Fibroblast of skin of abdomen (primary cell): ENCODE results near the gene BAIAP2L2.
A peak's percentile ranks its signal among the peaks of the same experiment; 100 is the strongest.
"Not testable (repeated sequence)": the region's sequence is repeated elsewhere in the genome, so short reads cannot be mapped to it uniquely, and the experiment has no call there.

Experiments
- DNase-seq: peaks from one replicate; pipeline ENCODE4 v3.0.0-alpha.2; 2013

Gene BAIAP2L2

DNA sequence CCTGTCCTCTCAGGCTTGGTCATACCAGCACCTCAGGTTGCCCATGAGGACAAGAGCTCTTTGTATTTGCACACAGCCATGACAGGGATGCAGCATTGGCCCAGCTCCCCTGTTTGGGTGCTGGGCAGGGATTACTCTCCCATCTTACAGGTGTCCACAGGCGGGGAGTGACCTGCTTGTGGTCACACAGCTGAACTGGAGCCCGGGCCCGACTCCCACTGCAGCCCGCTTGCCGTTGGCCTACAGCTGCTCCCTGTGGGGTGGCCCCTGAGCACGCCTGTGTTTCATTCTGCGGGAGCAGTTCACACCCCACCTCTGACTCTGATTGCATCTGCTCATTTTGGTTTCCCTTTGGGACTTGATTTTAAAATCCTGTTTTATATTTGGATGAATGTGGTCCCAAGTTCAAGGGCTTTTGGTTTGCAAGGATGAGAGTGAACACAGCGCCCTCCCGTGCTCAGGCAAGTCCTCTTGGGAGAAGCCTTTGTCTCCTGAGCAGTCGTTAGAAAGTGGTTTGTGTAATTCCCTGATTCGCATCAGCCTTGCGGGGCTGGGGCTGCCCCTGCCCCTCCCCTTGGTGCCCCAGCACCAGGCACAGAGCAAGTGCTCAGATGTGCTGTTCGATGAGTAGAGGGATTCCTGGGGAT lies 44.0 kb downstream of the BAIAP2L2 start:
- no peak for DNase-seq

GRCh38 chr22:38065539-38065938 lies 44.9 kb downstream of the BAIAP2L2 start:
- no peak for DNase-seq

GRCh38 chr22:38062791-38063190 lies 47.7 kb downstream of the BAIAP2L2 start:
- no peak for DNase-seq

- DNase-seq = peak; percentile 89
These were observed 53.3 kb downstream of the BAIAP2L2 start, which contains the start of gene PICK1 for GRCh38 chr22:38056969-38057891. TSS of gene PICK1 (plus strand) at chr22:38057404. CDS start at chr22:38057810, 406 bp downstream.

DNA sequence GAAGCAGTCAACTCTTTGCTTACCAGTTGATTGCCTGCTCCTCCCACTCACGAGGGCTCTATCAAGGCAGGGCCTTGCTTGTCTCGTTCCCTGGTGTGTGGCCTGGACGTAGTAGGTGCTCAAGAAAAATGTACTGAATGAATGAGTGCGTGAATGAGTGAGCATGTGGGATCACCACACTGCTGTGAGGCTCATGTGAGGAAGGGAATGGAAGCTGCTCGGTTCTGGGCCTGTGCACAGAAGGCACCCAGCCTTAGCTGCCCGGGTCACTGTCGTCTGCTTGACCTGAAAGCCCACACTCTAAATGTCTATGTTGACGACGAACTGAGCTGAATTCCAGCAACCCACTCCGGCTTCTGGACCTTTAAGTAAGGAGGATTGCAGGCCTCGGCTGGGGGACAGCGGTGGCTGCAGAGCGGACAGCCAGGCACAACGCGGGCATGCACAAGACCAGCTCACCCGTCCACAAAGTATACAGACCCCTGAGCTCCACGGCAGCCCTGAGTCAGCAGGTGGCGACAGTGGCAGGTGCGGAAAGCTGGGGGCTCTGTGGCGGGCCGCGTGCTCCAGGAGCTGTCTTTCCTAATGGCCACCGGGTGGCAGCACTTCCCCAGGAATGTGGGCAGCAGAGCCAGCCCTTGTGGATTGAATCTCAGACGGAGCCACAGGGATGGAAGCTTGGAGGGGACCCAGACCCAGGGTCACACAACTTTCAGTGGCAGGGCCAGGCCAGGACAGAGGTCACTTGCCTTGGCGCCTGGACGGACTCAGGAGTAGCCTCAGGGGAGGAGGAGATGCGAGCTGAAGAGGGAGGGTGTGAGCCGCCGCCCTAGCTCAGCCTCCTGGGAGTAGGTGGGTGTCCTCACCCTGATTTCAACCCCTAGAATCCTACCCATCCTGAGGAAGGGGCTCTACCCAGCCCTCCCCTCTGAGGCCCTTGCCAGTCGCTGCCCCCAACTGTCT lies 58.3 kb downstream of the BAIAP2L2 start:
- DNase-seq = peak; percentile 75

- DNase-seq = no peak
These were observed 59.2 kb downstream of the BAIAP2L2 start for GRCh38 chr22:38051261-38051660.

DNA sequence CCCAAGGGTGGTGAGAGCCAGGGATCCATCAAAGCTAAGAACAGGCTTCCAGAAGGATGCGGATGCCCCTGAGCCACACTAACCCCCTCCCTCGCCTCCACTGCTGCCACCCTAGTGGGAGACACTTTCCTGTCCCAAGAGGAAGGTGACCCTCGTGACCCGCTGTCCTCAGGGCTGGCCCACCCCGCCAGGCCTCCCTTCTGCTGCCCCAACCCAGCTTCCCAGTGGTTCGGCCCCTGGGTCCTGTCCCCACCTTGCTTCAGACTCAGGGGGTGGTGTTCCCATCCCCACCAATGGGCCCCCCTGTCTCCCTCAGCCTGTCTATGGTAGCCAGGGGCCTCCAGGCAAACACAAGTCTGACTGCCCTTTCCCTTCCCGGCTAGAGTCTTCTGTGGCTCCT lies 59.8 kb downstream of the BAIAP2L2 start:
- no peak for DNase-seq

- no peak for DNase-seq
These were observed 60.5 kb downstream of the BAIAP2L2 start for GRCh38 chr22:38049812-38050619.

DNA sequence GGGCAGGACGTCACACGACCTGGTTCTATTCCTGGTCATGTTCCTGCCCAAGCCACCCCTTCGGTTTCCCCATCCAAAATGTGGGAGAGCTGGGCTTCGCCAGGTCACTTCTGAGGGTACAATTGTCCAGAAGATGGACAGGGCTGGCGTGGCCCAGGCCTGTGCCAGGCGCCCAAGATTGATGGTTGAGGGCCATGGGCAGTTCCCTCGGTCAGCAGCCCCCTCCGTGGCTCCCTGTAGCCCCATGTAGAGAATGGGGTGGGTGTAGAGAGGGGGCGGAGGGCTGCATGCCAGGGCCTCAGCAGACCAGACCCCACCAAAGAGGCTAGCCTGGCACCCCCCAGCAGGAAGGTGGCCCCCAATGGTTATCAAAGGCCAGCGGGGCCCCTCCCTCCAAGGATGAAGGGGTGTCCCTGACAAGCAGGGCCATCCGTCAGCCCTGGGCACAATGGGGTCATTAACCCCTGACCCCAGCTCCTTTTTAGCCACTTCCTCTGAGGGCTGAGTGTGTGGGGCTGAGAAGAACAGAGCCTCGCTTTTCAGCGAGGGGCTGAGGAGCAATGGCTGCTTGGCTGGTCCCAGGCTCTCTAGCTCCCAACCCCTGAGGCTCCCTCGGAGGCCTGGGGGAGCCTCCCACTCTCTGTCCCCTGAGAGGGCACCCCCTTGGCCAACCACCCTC lies 64.3 kb downstream of the BAIAP2L2 start:
- no peak for DNase-seq

GRCh38 chr22:38043151-38044039 lies 67.1 kb downstream of the BAIAP2L2 start:
- DNase-seq = no peak

GRCh38 chr22:38042488-38042790 lies 68.0 kb downstream of the BAIAP2L2 start:
- DNase-seq = no peak

DNA sequence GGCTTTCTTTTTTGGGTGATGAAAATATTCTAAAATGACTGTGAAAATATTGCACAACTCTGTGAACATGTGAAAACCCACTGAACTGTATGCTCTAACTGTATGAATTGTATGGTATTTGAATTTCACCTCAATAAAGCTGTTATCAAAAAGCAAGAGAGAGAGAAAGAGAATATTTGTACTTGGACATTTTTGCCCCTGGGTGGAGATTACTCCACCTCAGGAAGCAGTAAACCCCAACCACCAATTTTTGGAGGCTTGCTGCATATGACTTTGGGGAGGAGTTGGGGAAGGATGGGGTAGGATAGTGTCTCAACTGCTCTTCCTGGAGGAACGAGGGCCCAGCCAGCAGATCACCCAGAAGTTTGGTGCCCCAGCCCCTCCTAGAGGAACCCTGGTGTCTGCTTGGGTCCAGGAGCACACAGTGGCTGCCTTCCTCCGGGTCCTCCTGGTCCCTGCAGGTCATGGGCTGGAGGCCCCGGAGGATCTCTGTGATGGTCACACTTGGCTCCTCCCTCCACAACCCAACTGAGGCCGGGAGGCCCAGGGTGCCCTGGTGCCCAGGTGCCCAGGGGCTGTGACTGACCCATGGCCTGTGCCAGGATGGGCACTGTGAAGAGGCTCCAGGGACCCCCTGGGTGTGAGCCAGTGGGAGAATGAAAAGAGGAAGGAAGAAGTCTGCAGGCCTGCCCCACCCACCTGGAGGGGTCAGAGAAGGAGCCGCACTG lies 68.6 kb downstream of the BAIAP2L2 start:
- no peak for DNase-seq

DNA sequence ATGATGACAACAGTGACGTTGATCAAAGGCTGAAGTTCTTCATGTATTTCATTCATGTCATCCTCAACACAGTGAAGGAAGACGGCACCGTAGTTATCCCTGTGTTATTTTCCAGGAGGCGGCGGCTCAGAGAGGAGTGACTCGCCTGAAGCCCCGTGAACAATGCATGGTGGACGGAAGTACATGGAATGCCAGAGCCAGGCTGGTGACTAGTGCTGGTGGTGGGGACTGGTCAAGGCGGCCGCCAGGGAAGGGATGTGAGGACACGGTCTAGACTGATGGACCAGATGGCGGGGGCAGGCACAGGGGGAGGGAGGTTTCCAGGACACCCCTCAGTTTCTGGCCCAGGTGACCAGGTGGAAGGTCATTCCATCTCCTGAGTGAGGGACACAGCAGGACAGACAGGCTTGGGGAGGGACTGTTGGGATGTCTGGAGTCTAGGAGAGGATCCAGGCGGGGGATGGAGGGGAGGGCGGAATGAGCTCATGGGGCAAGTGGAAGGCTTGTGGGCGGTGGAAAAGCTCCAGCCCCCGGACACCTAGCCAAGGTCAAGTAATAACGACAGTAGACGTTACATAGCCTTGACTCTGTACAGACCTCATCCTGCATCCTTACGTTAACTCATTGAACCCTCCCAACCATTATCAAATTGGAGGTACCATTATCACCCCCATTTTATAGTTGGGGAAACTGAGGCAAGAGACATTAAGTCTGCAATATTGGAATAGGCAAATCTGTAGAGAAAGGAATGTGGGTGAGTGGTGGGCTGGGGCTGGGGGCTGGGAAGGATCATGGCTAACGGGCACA lies 69.3 kb downstream of the BAIAP2L2 start:
- DNase-seq = no peak

GRCh38 chr22:38038890-38039812 lies 71.3 kb downstream of the BAIAP2L2 start:
- no peak for DNase-seq

DNA sequence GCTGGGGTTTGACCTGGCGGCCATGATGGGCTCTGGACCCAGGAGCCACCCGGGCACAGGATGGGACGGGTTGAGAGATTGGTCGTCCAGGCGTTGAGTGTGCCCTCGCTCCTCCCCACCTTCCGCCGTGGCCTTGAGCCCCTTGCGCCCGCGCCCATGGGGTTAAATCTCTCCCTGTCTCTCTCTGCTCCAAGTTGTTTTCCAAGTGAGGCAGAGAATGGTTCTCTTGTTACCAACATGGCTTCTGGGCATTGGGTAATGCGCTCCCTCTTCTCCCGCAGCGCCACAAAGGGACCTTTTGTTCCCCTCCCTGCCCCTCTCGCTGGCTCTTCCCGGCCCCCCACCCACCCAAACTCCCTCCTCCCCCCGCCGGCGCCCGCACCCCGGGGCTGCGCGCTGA lies 72.1 kb downstream of the BAIAP2L2 start:
- no peak for DNase-seq

DNA sequence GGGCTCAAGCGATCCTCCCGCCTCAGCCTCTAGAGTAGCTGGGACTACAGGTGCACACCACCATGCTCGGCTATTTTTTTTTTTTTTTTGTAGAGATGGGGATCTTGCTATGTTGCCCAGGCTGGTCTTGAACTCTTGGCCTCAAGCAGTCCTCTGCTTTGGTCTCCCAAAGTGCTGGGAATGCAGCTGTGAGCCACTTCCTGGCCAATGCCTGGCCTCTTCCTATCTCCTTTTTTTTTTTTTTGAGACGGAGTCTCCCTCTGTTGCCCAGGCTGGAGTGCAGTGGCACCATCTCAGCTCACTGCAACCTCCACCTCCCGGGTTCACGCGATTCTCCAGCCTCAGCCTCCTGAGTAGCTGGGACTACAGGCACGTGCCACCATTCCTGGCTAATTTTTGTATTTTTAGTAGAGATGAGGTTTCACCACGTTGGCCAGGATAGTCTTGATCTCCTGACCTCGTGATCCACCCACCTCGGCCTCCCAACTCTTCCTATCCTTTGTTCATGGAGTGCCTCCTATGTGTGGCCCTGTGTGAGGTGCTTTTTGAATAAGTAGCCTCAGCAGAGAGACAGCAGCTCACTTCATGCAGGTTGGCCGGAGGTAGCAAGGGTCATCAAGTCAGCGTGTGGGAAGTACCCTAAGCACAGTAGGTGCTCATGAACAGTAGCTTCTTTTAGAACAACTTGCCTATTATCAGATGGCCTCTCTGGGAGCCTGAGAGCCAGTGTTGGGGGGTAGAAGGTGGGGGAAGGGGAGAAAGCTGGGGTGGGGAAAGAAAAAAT lies 72.9 kb downstream of the BAIAP2L2 start:
- not testable (repeated sequence) for DNase-seq
